Keratinocyte (primary cell): Measurements from ENCODE around the gene CYP3A4.
"Not testable (repeated sequence)": the region's sequence is repeated elsewhere in the genome, so short reads cannot be mapped to it uniquely, and the experiment has no call there.

Experiments used
- EZH2 ChIP-seq: IDR thresholded peaks from one replicate; pipeline ENCODE4 v1.6.1; 2012; ENCODE audit warnings: inconsistent platforms, mild to moderate bottlenecking, low read length, moderate library complexity
- TF ChIP-seq, protein P1 (sequence below), 3 experiments: IDR thresholded peaks in 1 of 3; conservative IDR thresholded peaks in 1 of 3; optimal IDR thresholded peaks in 1 of 3; 2 replicates in 2 of 3; 3 replicates in 1 of 3; pipeline versions ENCODE3 to v1.5.1; 2011; ENCODE audit warnings: low read length in 3 of 3, mild to moderate bottlenecking in 3 of 3, moderate library complexity in 2 of 3, control low read depth in 1 of 3, inconsistent platforms in 1 of 3; ENCODE audit not compliant: insufficient read depth in 2 of 3; ENCODE audit errors: extremely low read depth in 1 of 3

DNA sequence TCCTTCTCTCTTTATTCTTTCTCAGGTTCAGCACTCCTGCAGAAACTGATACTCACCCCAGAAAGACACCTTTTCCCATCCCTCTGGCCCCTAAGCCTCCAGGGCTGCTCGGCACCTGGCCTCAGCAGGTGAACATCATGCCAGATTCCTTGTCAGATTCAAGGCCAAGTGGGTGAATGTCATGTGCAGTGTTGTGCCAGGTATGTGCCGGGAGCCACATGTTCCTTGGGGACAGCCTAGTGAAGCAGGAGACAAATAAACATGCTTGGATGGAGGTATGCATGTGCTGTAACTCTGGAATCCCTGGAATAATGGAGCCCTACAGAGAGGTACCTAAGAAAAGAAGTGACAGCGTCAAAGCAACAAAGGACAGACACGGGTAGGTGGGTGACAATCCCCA lies 47.3 kb downstream of the CYP3A4 start:
- TF ChIP-seq, protein P1, sequence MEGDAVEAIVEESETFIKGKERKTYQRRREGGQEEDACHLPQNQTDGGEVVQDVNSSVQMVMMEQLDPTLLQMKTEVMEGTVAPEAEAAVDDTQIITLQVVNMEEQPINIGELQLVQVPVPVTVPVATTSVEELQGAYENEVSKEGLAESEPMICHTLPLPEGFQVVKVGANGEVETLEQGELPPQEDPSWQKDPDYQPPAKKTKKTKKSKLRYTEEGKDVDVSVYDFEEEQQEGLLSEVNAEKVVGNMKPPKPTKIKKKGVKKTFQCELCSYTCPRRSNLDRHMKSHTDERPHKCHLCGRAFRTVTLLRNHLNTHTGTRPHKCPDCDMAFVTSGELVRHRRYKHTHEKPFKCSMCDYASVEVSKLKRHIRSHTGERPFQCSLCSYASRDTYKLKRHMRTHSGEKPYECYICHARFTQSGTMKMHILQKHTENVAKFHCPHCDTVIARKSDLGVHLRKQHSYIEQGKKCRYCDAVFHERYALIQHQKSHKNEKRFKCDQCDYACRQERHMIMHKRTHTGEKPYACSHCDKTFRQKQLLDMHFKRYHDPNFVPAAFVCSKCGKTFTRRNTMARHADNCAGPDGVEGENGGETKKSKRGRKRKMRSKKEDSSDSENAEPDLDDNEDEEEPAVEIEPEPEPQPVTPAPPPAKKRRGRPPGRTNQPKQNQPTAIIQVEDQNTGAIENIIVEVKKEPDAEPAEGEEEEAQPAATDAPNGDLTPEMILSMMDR (optimal IDR thresholded peaks at IDR 0.05 in 1 of 3, IDR thresholded peaks at IDR 0.05 in 1 of 3, conservative IDR thresholded peaks at IDR 0.05 in 1 of 3; ENCODE audit: extremely low read depth in 1 of 3, insufficient read depth in 2 of 3, low read length in 3 of 3) = not testable (repeated sequence)
- TF ChIP-seq EZH2 = not testable (repeated sequence)
